Measurements from ENCODE around the gene PPP1R3C. TPM values are rescaled to one million over a fixed set of nuclear protein-coding genes. Genes with fewer than 3 reads are reported as not detected.

Gene PPP1R3C
- total and polyA plus RNA-seq, 2 experiments from 2014 or later, result 0.91 to 1.8 TPM

- H2AFZ ChIP-seq, result no peak overlapping the region
- no peaks in the 10 kb centered on the region for H3K4me1 ChIP-seq (ENCODE audit: insufficient read depth)
- H3K79me2 ChIP-seq (replicated peaks; ENCODE audit: insufficient read depth), result no peaks in the 10 kb centered on the region
- H3K27me3 ChIP-seq (ENCODE audit: insufficient read depth), result no peaks in the 10 kb centered on the region
- no peaks in the 10 kb centered on the region for H3K9me2 ChIP-seq (ENCODE audit: insufficient read depth)
- H3K4me1 Mint-ChIP-seq, result no peaks in the 10 kb centered on the region
- no peaks in the 10 kb centered on the region for H3K27me3 Mint-ChIP-seq (ENCODE audit: insufficient read depth, low read depth, poor library complexity)
- H3K4me3 ChIP-seq, result no peak overlapping the region
- no peak overlapping the region for H3K4me2 ChIP-seq
- H3K9me3 Mint-ChIP-seq, result peaks cover 5% of the 10 kb centered on the region; the same call in 1 of the 3 replicates
- no peak overlapping the region for H3K4me3 Mint-ChIP-seq
- no peaks in the 10 kb centered on the region; the same call in 1 of the 2 replicates for H3K36me3 ChIP-seq (ENCODE audit: insufficient read depth)
- H3K36me3 Mint-ChIP-seq (ENCODE audit: low read depth), result no peaks in the 10 kb centered on the region
- no peaks in the 10 kb centered on the region for H3F3A ChIP-seq (replicated peaks; ENCODE audit: low read depth)
- no peaks in the 10 kb centered on the region for H4K20me1 ChIP-seq (replicated peaks; ENCODE audit: insufficient read depth)
- no peak for TF ChIP-seq CTCF (conservative IDR thresholded peaks at IDR 0.05; ENCODE audit: low read depth in 2 of 2)
- H3K27ac Mint-ChIP-seq, result no peak overlapping the region
- DNase-seq (ENCODE audit: low spot score) (no peak), ATAC-seq (no peak)
- H3K27ac ChIP-seq (ENCODE audit: low read depth), result no peak overlapping the region
These were observed 26.9 kb downstream of the PPP1R3C start for GRCh38 chr10:91605968-91606367.

GRCh38 chr10:91604553-91605534, 28.0 kb downstream of the PPP1R3C start:
- Histone ChIP-seq H3K27me3 (ENCODE audit: insufficient read depth) (no peaks in the 10 kb centered on the region), H3K27ac (ENCODE audit: low read depth) (no peak overlapping the region), H3K4me1 (ENCODE audit: insufficient read depth) (no peaks in the 10 kb centered on the region), H3K4me3 (no peak overlapping the region), H3K4me2 (no peak overlapping the region), H3K79me2 (replicated peaks; ENCODE audit: insufficient read depth) (no peaks in the 10 kb centered on the region), H2AFZ (no peak overlapping the region), H4K20me1 (replicated peaks; ENCODE audit: insufficient read depth) (no peaks in the 10 kb centered on the region), H3K9me2 (ENCODE audit: insufficient read depth) (no peaks in the 10 kb centered on the region; the same call in 1 of the 2 replicates), H3F3A (replicated peaks; ENCODE audit: low read depth) (no peaks in the 10 kb centered on the region), H3K36me3 (ENCODE audit: insufficient read depth) (no peaks in the 10 kb centered on the region; the same call in 1 of the 2 replicates)
- Mint-ChIP-seq H3K36me3 (ENCODE audit: low read depth) (no peaks in the 10 kb centered on the region), H3K4me1 (no peaks in the 10 kb centered on the region; the same call in 2 of the 3 replicates), H3K9me3 (peaks cover 5% of the 10 kb centered on the region; the same call in 1 of the 3 replicates), H3K27me3 (ENCODE audit: insufficient read depth, low read depth, poor library complexity) (no peaks in the 10 kb centered on the region), H3K27ac (no peak overlapping the region), H3K4me3 (no peak overlapping the region)
- peak; percentile 35 for DNase-seq (ENCODE audit: low spot score)
- no peak for TF ChIP-seq ZNF114 (CRISPR knock-in tag; IDR thresholded peaks at IDR 0.05)
- peak; percentile 17 to 46; a peak in 3 of 4 replicates for TF ChIP-seq CTCF (conservative IDR thresholded peaks at IDR 0.05; ENCODE audit: low read depth in 2 of 2)
- no peak for TF ChIP-seq CREB1 (CRISPR knock-in tag; IDR thresholded peaks at IDR 0.05; ENCODE audit: low read depth)
- no peak; the same call in 2 of the 3 replicates for ATAC-seq

All from GM23338 (cell line).